GM12891 (cell line): Measurements from ENCODE around the gene LRRC4B.

Source experiments
- PAX5 ChIP-seq: IDR thresholded peaks from 2 replicates; pipeline ENCODE4 v1.6.1; 2011; ENCODE audit warnings: low read length, moderate library complexity, mild to moderate bottlenecking; ENCODE audit not compliant: insufficient read depth, severe bottlenecking
- POLR2A ChIP-seq: IDR thresholded peaks from 2 replicates; pipeline ENCODE4 v1.6.1; 2011; ENCODE audit warnings: low read depth, low read length, control low read depth
- POLR2AphosphoS5 ChIP-seq: IDR thresholded peaks from 2 replicates; pipeline ENCODE4 v1.6.1; 2011; ENCODE audit warnings: low read depth, low read length, control low read depth
- POU2F2 ChIP-seq: IDR thresholded peaks from 2 replicates; pipeline ENCODE4 v1.6.1; 2011; ENCODE audit warnings: low read depth, mild to moderate bottlenecking, control low read depth, low read length, moderate library complexity
- SPI1 ChIP-seq: IDR thresholded peaks from 2 replicates; pipeline ENCODE4 v1.6.1; 2011; ENCODE audit warnings: low read depth, low read length, control low read depth
- TAF1 ChIP-seq: IDR thresholded peaks from 2 replicates; pipeline ENCODE4 v1.6.1; 2011; ENCODE audit warnings: low read depth, low read length, control low read depth

DNA sequence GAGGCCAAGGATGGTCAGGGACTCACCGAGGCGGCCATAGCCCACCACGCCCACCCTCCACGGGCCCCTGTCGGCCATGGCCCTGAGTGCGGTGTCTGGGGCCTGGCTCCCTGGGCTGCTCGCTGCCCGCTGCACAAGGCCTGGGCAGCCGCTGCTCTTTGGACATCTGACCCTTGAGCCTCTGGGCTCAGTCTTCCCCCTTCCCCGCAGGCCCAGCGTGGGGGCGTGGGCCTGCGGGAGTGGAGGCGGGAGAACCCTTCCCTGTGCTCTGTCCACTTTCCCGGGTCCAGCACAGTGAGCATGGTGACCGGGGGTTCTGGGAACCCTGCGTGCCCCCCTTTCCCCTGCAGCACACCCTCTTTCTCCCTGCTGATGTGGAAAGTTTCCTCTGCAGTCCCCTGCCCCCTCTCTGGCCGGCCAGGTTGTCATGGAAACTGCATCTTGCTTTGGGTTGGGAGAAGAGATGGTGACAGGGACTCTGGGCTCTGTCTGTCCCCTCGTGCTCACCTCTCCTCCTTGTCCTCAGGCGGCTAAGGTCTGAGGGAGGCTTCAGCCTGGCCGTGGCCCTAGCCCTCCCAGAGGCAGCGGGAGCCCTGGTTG lies 54.4 kb downstream of the LRRC4B start, which contains the start of gene ASPDH:
- TF ChIP-seq TAF1 (no peak), POLR2A (no peak), POLR2AphosphoS5 (no peak), SPI1 (no peak), PAX5 (no peak), POU2F2 (no peak)
